OCI-LY7 (cell line): ENCODE measurements around the gene AR.

Source experiments
- CTCF ChIP-seq: fragments of 200-600 bp; sonication (generic); conservative IDR thresholded peaks from 2 replicates; pipeline ENCODE4 v1.5.1; 2014; ENCODE audit warnings: mild to moderate bottlenecking, antibody characterized with exemption, low read length, moderate library complexity, mixed read lengths
- EZH2phosphoT487 ChIP-seq: fragments of 200-600 bp; sonication (generic); IDR thresholded peaks from 2 replicates; pipeline ENCODE4 v1.6.1; 2018; ENCODE audit warnings: low read depth, borderline replicate concordance, mild to moderate bottlenecking, mixed run types, antibody characterized with exemption, low read length, moderate library complexity, mixed read lengths

GRCh38 chrX:67684136-67684535, 140.3 kb downstream of the AR start:
- TF ChIP-seq CTCF (no peak), EZH2phosphoT487 (no peak)
